LNCaP clone FGC (cell line): ENCODE measurements around the gene SEC24C.
"Not testable (repeated sequence)": the region's sequence is repeated elsewhere in the genome, so short reads cannot be mapped to it uniquely, and the experiment has no call there.

Experiments
- DNase-seq: peaks from one replicate; pipeline ENCODE4 v3.0.0-alpha.2; 2011; ENCODE audit warnings: low read depth
- H3K4me3 ChIP-seq: 2 replicates; pipeline ENCODE4 v1.5.1; 2011; ENCODE audit warnings: mild to moderate bottlenecking, low read depth, low read length, control low read depth
- CTCF ChIP-seq: IDR thresholded peaks from 2 replicates; pipeline ENCODE4 v1.5.1; 2012; ENCODE audit warnings: mild to moderate bottlenecking; ENCODE audit not compliant: control insufficient read depth, insufficient read depth; ENCODE audit errors: extremely low read depth

Gene SEC24C

DNA sequence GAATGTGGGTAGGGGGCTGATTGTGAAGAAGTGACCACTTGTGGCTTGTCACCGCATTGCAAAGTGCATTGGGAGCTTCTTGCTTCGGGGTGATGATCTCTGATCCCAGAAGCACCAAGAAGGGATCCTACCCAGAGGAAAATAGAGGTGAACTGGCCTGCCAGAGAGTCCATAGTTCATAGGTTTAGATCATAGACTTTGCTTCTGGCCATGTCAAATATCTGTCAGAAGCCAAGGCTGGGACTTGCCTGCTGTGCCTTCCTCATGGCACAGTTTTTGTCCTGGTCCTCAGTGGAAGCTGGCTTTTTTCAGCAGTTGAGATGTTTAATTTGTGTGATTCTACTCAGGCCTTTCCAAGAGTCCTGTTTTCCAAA, 42.3 kb downstream of the SEC24C start:
- peak overlapping the region; percentile 89 for H3K4me3 ChIP-seq
- TF ChIP-seq CTCF: 0 out of 2 replicates have a peak, but pooled peaks have one; percentile 8
- no peak for DNase-seq

DNA sequence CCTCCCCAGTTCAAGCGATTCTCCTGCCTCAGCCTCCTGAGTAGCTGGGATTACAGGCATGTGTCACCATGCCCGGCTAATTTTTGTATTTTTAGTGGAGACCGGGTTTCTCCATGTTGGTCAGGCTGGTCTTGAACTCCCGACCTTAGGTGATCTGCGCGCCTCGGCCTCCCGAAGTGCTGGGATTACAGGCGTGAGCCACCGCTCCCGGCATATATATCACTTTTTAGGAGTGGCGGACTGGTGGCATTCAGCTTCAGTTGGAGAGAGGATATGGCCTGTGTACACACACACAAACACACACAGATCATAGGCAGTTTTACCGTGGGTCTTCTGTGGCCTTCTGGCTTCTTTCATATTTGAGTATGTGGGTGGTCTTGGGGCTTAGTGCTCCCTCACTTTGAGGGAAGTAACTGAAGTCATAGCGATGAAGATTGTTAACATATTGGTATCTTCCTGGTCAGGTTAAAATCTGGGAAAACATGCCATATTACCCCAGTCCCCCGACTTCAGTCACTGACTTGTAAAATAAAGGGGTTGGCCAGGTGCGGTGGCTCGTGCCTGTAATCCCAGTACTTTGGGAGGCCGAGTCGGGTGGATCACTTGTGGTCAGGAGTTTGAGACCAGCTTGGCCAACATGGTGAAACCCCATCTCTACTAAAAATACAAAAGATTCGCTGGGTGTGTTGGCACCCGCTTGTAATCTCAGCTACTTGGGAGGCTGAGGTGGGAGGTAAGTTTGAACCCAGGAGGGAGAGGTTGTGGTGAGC, 43.0 kb downstream of the SEC24C start:
- H3K4me3 ChIP-seq: peak overlapping the region; percentile 89
- not testable (repeated sequence) for DNase-seq

GRCh38 chr10:73788864-73789658, 44.9 kb downstream of the SEC24C start:
- no peak for DNase-seq
- no peak for TF ChIP-seq CTCF
- no peak overlapping the region for H3K4me3 ChIP-seq

DNA sequence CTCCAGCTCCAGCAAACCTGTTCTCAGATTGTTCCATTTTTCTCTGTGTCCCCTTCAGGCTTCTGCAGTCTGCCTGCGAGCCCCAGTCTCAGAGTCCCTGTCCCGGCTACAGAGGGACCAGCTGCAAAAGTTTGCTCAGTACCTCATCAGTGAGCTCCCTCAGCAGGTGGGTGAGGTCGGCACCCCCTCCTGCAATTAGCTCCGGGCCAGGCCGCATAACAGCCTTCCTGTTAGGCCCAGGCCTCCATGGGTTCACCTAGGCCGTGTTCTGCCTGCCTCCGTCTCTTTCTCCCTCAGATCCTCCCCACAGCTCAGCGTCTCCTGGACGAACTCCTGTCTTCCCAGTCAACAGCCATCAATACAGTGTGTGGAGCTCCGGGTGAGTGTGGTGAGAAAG, 45.5 kb downstream of the SEC24C start:
- TF ChIP-seq CTCF: no peak

DNA sequence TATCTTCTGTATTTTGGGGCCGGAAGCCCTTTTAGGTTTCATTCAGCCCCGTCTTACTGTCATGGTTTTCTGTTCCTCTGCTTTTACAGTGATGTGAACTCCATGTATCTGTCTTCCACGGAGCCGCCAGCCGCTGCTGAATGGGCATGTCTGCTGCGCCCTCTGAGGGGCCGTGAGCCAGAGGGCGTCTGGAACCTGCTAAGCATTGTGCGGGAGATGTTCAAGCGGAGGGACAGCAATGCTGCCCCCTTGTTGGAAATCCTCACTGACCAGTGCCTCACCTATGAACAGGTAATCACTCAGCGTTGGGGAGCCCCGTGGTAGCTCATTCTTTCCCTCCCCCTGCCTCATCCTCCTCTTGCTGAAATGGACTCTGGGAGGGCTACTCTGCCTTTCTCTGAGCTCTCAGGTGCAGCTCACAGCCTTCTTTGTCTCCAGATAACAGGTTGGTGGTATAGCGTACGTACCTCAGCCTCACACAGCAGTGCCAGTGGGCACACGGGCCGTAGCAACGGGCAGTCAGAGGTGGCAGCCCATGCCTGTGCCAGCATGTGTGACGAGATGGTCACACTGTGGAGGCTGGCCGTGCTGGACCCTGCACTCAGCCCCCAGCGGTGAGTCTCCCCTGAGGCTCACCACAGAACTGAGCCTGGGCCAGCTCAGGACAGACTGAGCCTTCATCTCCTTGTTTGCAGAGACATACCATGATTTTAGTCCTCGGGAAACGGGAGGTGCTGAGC, 46.9 kb downstream of the SEC24C start:
- H3K4me3 ChIP-seq: no peak overlapping the region
- DNase-seq: no peak
- no peak for TF ChIP-seq CTCF

More for the DNA sequence above, 45.5 kb downstream of the SEC24C start:
- no peak for DNase-seq
- no peak overlapping the region for H3K4me3 ChIP-seq

- H3K4me3 ChIP-seq: no peak overlapping the region
- no peak for TF ChIP-seq CTCF
- DNase-seq: no peak
Observed at GRCh38 chr10:73791871-73792400, 47.8 kb downstream of the SEC24C start.

DNA sequence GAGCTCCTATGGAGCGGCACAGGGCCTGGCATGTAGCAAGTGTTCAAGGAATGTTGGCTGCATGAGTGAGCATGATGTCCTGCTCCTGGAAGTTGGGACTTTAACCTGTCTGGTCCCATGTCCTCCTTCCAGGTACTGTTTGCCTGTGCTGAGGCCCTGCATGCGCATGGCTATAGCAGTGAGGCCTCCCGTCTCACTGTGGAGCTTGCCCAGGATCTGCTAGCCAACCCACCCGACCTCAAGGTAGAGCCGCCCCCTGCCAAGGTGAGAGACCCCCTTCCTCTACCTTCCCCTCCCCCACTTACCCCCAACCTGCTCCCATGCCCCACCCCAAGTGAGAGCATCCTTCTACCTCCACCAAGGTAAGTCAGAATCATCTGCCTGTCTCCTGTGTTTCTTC, 49.3 kb downstream of the SEC24C start:
- H3K4me3 ChIP-seq: no peak overlapping the region
- TF ChIP-seq CTCF: no peak
- DNase-seq: no peak

- not testable (repeated sequence) for DNase-seq, H3K4me3 ChIP-seq
Observed at GRCh38 chr10:73795491-73795890, 51.3 kb downstream of the SEC24C start.

- not testable (repeated sequence) for H3K4me3 ChIP-seq, DNase-seq
Observed at GRCh38 chr10:73796035-73796434, 51.9 kb downstream of the SEC24C start.
